LNCaP clone FGC (cell line): ENCODE results near the gene ARL15.
"Not testable (repeated sequence)": the region's sequence is repeated elsewhere in the genome, so short reads cannot be mapped to it uniquely, and the experiment has no call there.

Source experiments
- DNase-seq: peaks from one replicate; pipeline ENCODE4 v3.0.0-alpha.2; 2011; ENCODE audit warnings: low read depth
- H3K4me3 ChIP-seq: 2 replicates; pipeline ENCODE4 v1.5.1; 2011; ENCODE audit warnings: mild to moderate bottlenecking, low read depth, low read length, control low read depth
- TF ChIP-seq, protein P1 (sequence below): IDR thresholded peaks from 2 replicates; pipeline ENCODE4 v1.5.1; 2012; ENCODE audit warnings: mild to moderate bottlenecking; ENCODE audit not compliant: control insufficient read depth, insufficient read depth; ENCODE audit errors: extremely low read depth

The ARL15 gene

DNA sequence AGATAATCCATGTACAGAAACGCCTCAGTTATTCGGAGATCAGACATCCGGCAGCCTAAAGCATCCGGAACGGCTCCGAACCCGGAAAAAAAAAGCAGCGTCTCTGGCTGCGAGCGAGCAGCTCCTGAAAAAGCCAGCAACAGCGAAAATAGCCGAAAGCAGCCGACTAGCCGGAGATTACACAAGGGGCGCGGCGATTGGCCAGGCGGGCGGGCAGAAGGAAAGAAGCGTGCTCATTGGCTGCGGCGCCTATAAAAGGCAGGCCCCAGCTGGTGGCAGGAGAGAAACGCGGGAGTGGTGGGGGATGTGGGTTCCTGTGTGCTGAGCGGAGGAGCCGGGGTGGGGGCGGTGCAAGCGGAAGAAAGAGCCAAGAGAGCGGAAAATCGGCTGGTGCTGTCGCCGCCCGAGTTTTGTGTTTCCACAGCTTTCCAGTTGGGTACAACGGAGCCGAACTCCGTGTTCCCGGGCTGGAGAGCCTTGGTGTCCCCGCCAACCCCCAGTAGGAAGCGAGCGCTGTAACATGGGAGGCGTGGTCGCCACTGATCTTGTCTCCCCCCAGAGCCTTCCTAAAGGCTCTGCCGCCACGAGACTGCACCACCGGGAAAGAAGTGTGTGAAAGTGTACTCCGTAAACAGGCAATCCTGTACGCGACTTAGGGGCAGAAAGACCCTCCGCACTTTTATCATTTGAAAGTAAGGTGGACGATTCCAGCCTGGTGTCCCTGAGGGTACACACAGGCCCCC lies at the start of gene ARL15:
Gene ARL15 (minus strand): TSS at position 141 of the 743 bp plus-strand sequence.
- TF ChIP-seq, protein P1, sequence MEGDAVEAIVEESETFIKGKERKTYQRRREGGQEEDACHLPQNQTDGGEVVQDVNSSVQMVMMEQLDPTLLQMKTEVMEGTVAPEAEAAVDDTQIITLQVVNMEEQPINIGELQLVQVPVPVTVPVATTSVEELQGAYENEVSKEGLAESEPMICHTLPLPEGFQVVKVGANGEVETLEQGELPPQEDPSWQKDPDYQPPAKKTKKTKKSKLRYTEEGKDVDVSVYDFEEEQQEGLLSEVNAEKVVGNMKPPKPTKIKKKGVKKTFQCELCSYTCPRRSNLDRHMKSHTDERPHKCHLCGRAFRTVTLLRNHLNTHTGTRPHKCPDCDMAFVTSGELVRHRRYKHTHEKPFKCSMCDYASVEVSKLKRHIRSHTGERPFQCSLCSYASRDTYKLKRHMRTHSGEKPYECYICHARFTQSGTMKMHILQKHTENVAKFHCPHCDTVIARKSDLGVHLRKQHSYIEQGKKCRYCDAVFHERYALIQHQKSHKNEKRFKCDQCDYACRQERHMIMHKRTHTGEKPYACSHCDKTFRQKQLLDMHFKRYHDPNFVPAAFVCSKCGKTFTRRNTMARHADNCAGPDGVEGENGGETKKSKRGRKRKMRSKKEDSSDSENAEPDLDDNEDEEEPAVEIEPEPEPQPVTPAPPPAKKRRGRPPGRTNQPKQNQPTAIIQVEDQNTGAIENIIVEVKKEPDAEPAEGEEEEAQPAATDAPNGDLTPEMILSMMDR: no peak
- peak; percentile 90 for DNase-seq
- peak within 1 kb of the TSS; percentile 64 for H3K4me3 ChIP-seq

DNA sequence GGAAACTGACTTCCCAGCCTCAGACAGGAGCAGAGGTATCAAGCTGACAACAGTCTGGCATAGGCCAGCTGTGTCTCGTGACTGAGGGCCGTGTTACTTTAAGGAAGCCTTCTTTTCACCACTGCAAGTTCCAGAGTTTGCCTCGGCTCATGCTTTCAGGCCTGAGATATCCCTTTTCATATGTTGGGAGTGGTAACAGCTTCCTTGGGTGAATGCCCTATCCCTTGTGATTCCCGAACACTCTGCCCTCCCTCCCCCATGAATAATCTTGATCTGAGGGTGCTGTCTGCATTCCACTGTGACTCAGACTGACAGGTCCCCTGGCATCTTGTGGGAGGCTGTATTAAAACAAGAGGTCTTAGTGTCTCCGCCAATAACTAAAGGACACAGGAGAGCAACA lies 49.7 kb upstream of the ARL15 start:
- DNase-seq: no peak
- TF ChIP-seq, protein P1: no peak
- no peak overlapping the region for H3K4me3 ChIP-seq

DNA sequence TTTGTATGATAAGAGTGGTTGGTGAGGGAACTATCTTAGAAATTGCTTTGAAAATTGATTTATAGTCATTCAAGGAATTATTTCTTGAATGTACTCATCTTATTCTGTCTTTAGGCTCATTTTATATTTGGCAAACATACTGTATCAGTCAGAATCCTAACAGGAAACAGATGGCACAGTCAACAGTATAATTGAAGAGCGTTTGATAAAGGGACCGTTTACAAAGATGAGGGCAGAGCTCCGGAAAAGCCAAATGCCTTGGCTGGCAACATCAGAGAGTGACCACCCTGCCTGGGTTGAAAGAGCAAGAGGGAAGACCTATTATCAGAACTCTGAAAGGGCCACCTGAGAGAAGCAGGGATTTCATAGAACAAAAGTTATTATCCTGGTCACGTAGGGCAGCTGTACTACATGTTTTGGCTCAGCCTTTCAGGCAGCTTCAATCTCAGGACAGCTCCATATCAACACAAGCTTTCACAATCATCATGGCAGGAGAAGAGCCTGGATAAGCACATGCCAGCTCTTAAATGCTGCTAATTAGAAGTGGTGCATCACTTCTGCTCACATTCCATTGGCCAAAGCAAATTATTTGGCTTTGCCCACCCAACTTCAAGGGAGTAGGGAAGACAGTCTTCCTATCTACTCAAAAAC lies 47.2 kb upstream of the ARL15 start:
- no peak for DNase-seq
- TF ChIP-seq, protein P1: no peak
- H3K4me3 ChIP-seq: no peak overlapping the region

DNA sequence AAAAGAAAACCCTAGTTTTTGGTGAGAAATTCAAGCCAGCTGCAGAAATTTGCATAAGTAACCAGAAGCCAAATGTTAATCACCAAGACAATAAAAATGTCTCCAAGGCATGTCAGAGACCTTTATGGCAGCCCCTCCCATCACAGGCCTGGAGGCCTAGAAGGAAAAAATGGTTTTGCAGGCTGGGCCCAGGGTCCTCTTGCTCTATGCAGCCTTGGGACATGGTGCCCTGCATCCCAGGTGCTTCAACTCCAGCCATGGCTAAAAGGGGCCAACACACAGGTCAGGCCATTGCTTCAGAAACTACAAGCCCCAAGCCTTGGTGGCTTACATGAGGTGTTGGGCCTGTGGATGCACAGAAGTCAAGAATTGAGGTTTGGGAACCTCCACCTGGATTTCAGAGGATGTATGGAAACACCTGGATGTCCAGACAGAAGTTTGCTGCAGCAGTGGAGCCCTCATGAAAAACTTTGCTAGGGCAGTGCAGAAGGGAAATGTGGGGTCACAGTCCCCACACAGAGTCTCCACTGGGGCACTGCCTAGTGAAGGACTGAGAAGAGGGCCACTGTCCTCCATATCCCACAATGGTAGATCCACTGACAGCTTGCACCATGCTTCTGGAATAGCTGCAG lies 43.7 kb upstream of the ARL15 start:
- H3K4me3 ChIP-seq, DNase-seq: not testable (repeated sequence)

DNA sequence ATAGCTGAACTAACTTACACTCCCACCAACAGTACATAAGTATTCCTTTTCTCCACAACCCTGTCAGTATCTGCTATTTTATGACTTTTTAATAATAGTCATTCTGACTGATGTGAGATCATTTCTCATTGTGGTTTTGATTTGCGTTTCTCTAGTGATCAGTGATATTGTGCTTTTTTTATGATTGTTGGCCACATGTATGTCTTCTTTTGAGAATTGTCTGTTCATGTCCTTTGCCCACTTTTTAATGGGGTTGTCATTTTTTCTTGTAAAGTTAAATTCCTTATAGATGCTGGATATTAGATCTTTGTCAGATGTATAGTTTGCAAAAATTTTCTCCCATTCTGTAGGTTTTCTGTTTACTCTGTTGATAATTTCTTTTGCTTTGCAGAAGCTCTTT lies 42.2 kb upstream of the ARL15 start:
- H3K4me3 ChIP-seq, DNase-seq: not testable (repeated sequence)

DNA sequence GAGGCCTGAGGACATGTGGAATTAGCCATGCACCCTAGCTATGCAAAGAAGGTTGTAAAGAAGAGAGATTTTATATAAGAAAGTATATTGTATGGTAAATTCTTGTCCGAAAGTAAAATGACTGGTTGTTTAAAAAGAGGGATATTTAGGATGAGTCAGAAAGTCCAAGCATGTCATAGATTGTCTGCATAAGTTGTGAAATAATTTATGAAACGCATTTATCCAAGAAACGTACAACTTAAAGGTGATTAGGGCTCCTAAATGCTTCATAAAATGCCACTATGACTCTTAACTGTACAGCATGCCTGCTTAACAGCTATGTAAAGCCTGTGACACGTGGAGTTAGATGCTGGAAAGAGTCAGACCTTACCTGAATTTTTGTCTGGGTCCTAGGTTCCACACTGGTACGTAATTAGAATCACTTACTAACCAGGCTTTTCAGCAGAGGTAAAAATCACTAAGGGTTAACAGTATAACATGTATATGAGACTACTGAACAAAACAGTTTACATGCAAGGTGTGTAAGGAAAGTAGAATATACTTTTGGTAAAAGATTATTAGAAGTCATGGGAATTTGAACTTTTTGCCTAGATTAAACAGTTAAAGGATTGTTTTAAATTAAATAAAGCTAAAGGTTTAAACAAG lies 37.0 kb upstream of the ARL15 start:
- H3K4me3 ChIP-seq: no peak overlapping the region
- TF ChIP-seq, protein P1: no peak
- DNase-seq: no peak

DNA sequence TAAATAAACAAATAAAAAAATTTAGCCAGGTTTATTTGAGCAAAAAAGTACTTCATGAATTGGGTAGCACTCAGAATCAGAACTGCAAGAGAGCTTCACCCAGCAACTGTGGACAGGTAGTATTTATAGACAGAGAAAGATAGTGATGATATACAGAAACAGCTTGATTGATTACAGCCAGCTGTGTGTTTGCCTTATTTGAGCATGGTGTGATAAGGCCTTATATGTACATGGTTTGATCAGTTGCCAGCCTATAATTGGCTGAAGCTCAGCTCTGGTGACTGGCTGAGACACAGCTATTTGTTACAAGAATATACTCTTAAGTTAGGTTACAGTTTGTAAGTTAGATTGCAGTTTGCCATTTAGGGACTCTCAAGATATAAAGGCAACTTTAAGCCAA lies 34.3 kb upstream of the ARL15 start:
- H3K4me3 ChIP-seq: no peak overlapping the region
- DNase-seq: no peak
- TF ChIP-seq, protein P1: no peak
